Adrenal gland (tissue), 12 donors: ENCODE results near the gene KLF16. TPM values are rescaled to one million over a fixed set of nuclear protein-coding genes. Genes with fewer than 3 reads are reported as not detected.

Experiments used
- DNase-seq, 7 donors: peaks; one replicate each; pipeline ENCODE4 v3.0.0-alpha.2; 2019 to 2020
- H3K27ac ChIP-seq, 5 donors: fragments of 200-600 bp; sonication (generic) in 4 of 5; 1 replicate in 3 of 5; 2 replicates in 2 of 5; pipeline versions ENCODE4 v1.5.1 to v1.8.0; 2016 to 2020; ENCODE audit warnings: mild to moderate bottlenecking in 1 of 5
- H3K27me3 ChIP-seq: fragments of 200-600 bp; 2 replicates; pipeline ENCODE4 v1.8.0; 2021
- H3K36me3 ChIP-seq, 2 donors: fragments of 200-600 bp; replicated peaks in 1 of 2; 1 replicate in 1 of 2; 2 replicates in 1 of 2; pipeline versions ENCODE4 v1.5.1 to v1.8.0; 2018 to 2022
- H3K4me1 ChIP-seq, 2 donors: fragments of 200-600 bp; replicated peaks in 1 of 2; 1 replicate in 1 of 2; 2 replicates in 1 of 2; pipeline versions ENCODE4 v1.5.1 to v1.8.0; 2018 to 2021
- H3K4me3 ChIP-seq, 4 donors: fragments of 200-600 bp; sonication (generic) in 3 of 4; one replicate each; pipeline ENCODE4 v1.5.1; 2016 to 2018
- H3K9me3 ChIP-seq, 3 donors: fragments of 200-600 bp; sonication (generic) in 1 of 3; replicated peaks in 1 of 3; 1 replicate in 2 of 3; 2 replicates in 1 of 3; pipeline versions ENCODE4 v1.5.1 to v1.8.0; 2016 to 2021
- POLR2A ChIP-seq, 2 donors: fragments of 450-650 bp; IDR thresholded peaks; one replicate each; pipeline ENCODE4 v1.6.1; 2017; ENCODE audit warnings: antibody characterized with exemption in 2 of 2, mild to moderate bottlenecking in 2 of 2, moderate library complexity in 1 of 2
- WGBS, 4 donors: extraction: QIAGEN DNeasy Blood & Tissue Kit in 2 of 4; methylation state at CpG; one replicate each; pipeline versions ENCODE4 v1.1.5 to v1.1.7; 2013 to 2017; 5-methylcytosine and 5-hydroxymethylcytosine counted together
- intact Hi-C, 2 donors: fragments of 100-400 bp; cut with DNase I; formaldehyde crosslinking; loops; one replicate each; pipeline versions ENCODE4 v1.14.1 to v1.15.0; 2022 to 2023
- polyA plus RNA-seq, 3 donors: library from polyadenylated mRNA; stranded (reverse); fragments of 200-250 nt in 2 of 3; fragments of 350-450 nt in 1 of 3; fragmentation: Illumina TruSeq in 1 of 3; extraction: RNeasy Lipid Tissue Mini Kit (QIAGEN cat#74804) in 1 of 3; gene quantifications; one replicate each; pipeline ENCODE4 v1.2.3, GENCODE V29; 2013 to 2014
- total RNA-seq, 9 donors: library from RNA; depleted of rRNA in 4 of 9; stranded (reverse); fragments of >200 nt in 4 of 9; fragments of 120-200 nt in 1 of 9; fragmentation: NEBNext Ultra II Directional in 1 of 9; extraction: Animal tissue kit (Norgen Biotek cat#: 25700) in 1 of 9; gene quantifications; one replicate each; pipeline versions ENCODE4 v1.1.0 to v1.2.4, GENCODE V29; 2013 to 2023
- TF ChIP-seq, protein P1 (sequence below), 6 experiments: fragments of 450-650 bp in 4 of 6; fragments of 200-600 bp in 2 of 6; sonication (generic) in 1 of 6; IDR thresholded peaks; 1 replicate in 5 of 6; 2 replicates in 1 of 6; pipeline versions ENCODE4 v1.5.1 to v1.8.0; 2016 to 2021; ENCODE audit warnings: antibody characterized with exemption in 6 of 6, mild to moderate bottlenecking in 2 of 6, moderate library complexity in 1 of 6
- donor health status: healthy with polysubstance abuse.
- donor health status: Bipolar disorder and iron deficiency.
- donor health status: DM: yes; HTN: yes; CAD: no.
- donor health status: DM: no; HTN: no; CAD: no.
- donor health status: DM: no; HTN: no; CAD: no.
- donor health status: DM: yes; HTN: yes; CAD: no.

Gene KLF16
- total and polyA plus RNA-seq, 12 donors: 2.0 to 28.1 (median 13.9) TPM

DNA sequence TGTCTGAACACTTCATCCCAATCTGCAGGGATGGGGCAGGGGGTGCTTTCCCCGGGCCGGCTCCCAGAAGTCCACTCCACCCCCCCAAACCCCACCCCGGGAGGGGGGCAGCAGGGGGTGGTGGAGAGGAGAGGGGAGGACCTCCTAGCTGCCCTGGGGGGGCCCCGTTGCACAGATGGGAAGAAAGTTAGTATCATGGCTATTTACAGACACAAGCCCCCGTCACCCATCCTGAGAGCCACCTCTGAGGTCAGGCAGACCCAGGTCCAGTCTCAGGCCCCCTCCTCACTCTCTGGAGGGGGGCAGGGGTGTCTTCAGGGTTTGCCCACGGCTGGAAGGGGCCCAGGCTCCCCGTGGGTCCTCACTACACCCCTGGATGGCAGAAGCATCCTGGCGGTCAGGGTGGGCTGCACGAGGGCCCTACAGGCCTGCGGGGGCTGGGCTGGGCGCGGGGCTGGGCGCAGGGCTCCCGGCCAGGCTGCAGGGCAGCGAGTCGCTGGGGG lies 9.3 kb downstream of the KLF16 start:
- Histone ChIP-seq H3K4me3 (peak overlapping the region in 1 of 4 donors; percentile 53), H3K27me3 (no peaks in the 10 kb centered on the region), H3K4me1 (peaks cover 43 to 62% of the 10 kb centered on the region in 2 donors), H3K36me3 (no peaks in the 10 kb centered on the region), H3K27ac (peak overlapping the region; percentile 84 to 94 (median 87)), H3K9me3 (no peaks in the 10 kb centered on the region)
- peak in 1 of 7 donors; percentile 50 for DNase-seq
- TF ChIP-seq, protein P1, sequence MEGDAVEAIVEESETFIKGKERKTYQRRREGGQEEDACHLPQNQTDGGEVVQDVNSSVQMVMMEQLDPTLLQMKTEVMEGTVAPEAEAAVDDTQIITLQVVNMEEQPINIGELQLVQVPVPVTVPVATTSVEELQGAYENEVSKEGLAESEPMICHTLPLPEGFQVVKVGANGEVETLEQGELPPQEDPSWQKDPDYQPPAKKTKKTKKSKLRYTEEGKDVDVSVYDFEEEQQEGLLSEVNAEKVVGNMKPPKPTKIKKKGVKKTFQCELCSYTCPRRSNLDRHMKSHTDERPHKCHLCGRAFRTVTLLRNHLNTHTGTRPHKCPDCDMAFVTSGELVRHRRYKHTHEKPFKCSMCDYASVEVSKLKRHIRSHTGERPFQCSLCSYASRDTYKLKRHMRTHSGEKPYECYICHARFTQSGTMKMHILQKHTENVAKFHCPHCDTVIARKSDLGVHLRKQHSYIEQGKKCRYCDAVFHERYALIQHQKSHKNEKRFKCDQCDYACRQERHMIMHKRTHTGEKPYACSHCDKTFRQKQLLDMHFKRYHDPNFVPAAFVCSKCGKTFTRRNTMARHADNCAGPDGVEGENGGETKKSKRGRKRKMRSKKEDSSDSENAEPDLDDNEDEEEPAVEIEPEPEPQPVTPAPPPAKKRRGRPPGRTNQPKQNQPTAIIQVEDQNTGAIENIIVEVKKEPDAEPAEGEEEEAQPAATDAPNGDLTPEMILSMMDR (IDR thresholded peaks at IDR 0.05): no peak
- no peak for TF ChIP-seq POLR2A (IDR thresholded peaks at IDR 0.05)
- intact Hi-C loops: no loop called here
- 60 to 67% (median 60%) methylated on average over 1 to 16 of the region's 16 CpGs for WGBS, 4 donors

DNA sequence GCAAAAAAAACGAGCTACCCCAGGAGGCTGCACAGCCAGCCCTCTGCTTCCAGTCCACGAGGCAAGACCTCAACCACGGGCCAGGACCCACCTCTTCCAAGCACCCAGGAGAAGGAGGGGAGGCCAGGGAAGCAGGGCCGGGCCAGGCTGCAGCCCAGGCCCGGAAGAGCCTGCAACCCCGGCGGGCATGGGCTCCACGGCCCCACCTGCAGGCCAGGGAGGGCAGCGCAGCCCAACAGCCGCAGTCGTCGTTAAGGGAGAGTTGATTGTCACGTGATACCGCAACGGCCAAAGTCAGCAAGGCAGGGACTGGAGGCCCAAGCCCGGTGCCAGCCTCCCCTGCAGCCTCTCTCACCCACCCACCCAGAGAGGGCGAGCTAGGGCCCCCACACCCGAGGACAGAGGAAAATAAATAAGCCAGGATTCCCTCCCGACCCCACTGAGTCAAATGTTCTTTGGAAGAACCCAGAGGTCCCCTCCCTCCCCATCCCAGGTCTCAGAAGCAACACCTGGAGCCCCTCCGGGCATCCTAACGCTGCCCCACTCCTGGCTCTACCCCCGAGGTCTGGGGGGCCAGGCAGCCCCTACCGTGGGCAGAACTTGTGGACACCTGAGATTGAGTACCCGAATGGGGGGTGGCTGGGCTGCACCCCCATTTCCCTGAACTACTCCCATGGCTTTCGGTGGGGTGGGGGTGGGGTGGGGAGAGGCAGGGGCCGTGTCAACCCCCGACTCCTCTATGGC lies 9.9 kb downstream of the KLF16 start:
- H3K4me3 ChIP-seq: no peak overlapping the region
- no peaks in the 10 kb centered on the region for H3K27me3 ChIP-seq
- peak overlapping the region in 2 of 5 donors; percentile 87 to 92 for H3K27ac ChIP-seq
- DNase-seq: peak; percentile 80 to 94 (median 91)
- 28 to 52% (median 29%) methylated on average over 6 to 27 of the region's 27 CpGs for WGBS, 4 donors
- H3K9me3 ChIP-seq: no peaks in the 10 kb centered on the region
- peaks cover 43 to 62% of the 10 kb centered on the region in 2 donors for H3K4me1 ChIP-seq
- intact Hi-C loops: no loop called here
- no peak for TF ChIP-seq POLR2A (IDR thresholded peaks at IDR 0.05)
- TF ChIP-seq, protein P1 (IDR thresholded peaks at IDR 0.05): peak; percentile 84 to 96 (median 89)
- no peaks in the 10 kb centered on the region for H3K36me3 ChIP-seq

DNA sequence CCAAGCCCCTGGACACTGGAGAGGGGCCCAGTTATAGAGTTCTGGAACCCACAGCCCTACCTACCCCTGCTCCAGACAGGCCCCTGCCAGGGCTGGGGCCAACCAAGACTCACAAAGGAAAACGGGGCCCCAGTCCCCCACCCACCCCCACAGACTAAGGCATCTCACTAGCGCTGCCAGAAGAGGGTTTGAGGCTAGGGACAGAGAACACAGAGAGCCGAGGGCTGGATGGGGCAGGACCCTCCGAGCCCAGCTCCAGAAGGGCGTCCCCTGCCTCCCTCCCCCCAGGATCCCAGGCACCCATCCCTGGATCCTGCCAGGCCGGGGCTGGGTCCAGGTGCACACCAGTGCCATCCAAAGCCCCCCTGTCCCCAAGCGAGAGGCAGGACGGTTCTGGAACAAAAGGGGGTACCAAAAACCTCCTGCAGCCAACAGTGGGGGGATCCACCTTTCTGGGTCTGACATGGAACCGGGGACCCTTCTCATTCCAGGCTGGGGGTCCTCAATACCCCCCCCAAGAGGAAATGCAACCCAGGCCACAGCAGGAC lies 10.7 kb downstream of the KLF16 start:
- Histone ChIP-seq H3K4me1 (peaks cover 38 to 55% of the 10 kb centered on the region in 2 donors), H3K36me3 (no peaks in the 10 kb centered on the region), H3K27ac (no peak overlapping the region), H3K9me3 (no peaks in the 10 kb centered on the region), H3K4me3 (no peak overlapping the region), H3K27me3 (no peaks in the 10 kb centered on the region)
- DNase-seq: peak in 1 of 7 donors; percentile 31
- 63 to 72% (median 72%) methylated on average over 4 to 9 of the region's 9 CpGs; no CpG with 5 or more reads in 1 of the 4 donors for WGBS, 4 donors
- TF ChIP-seq, protein P1 (IDR thresholded peaks at IDR 0.05): no peak
- TF ChIP-seq POLR2A (IDR thresholded peaks at IDR 0.05): no peak
- intact Hi-C loops: no loop called here
